ENCODE data around the gene ASXL1.
"Not testable (repeated sequence)": the region's sequence is repeated elsewhere in the genome, so short reads cannot be mapped to it uniquely, and the experiment has no call there.

ASXL1 gene

DNA sequence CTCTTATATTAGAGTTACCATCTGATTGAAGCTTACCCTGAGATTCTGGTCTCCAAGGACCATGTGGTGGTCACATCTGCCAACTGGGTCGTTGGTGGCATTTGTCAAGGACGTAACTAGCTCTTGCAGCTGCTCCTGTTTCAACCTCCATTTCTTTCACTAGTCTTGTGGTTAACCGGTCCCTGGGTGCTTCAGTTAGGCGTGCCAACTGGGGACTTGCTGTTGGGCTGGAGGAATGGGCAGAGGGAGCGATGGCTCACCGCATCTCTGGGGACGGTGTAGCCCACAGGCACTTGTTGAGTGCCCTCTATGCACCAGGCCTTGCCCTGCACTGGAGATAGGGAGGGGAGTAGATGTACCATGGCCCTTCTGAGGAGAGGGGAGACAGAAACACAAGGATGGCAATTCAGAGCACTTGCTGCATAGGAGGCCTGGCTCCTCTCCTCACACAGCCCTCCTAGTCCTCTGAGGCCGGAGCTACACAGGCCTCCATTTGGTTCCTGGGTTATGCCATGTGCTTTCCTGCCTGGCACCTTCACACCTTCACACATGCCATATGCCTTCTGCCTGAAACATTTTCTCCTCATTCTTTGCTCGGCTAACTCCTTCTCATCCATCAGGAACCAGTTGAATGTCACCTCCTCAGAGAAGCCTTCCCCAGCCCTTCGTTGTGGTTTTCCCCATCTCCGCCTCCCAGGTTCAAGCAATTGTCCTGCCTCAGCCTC lies 20.0 kb upstream of the ASXL1 start:
- DNase-seq: no peak

GRCh38 chr20:32338665-32339064 lies 19.5 kb upstream of the ASXL1 start:
- DNase-seq: no peak

GRCh38 chr20:32339116-32339515 lies 19.0 kb upstream of the ASXL1 start:
- no peak for DNase-seq

GRCh38 chr20:32341053-32341452 lies 17.1 kb upstream of the ASXL1 start:
- not testable (repeated sequence) for DNase-seq

DNA sequence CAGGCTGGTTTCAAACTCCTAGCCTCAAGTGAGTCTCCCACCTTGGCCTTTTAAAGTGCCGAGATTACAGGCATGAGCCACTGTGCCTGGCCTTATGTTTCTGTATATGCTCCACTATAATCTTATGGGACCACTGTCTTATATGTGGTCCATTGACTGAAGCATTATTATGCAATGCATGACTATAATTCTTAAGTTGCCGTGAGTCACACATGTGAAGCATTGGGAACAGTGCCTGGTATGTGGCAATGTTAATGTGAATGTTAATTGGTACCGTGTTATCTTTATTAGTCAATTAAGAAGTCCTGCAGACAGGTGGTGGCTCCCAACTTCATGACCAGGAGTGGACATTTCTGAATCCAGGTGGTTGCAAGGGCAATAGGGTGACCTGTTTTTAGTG lies 14.7 kb upstream of the ASXL1 start:
- no peak for DNase-seq

DNA sequence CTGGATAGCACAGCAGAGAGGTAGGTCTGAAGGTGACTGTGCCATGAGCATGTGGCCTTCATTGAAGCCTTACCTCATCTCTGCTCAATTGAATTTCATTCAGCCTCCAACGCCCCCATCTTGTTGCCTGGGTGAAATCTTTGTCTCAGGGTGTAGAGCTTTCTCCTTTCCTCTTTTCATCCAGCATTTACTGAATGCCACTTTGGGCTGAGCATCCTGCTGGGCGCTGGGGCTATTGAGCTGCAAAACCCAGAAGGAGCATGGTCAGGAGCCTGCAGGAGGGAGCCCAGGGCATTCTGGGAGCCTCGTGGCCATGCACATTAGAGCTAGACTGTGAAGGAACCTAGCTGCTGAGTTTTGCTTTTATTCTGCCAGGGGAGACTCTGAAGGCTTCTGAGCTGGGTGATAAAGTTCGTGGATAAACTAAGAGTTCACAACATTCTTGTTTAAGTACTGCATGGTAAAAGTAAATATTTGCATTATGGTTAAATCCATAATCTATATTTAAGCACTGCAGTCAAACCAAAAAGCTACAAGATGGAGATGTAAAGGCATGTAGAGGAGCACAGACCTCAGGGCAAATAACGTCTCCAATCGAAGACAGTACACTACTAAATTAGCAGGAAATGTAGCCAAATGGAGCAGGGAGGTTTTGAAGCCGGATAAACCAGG lies 13.2 kb upstream of the ASXL1 start:
- DNase-seq: no peak

GRCh38 chr20:32348207-32348606 lies 9.9 kb upstream of the ASXL1 start:
- no peak for DNase-seq

DNA sequence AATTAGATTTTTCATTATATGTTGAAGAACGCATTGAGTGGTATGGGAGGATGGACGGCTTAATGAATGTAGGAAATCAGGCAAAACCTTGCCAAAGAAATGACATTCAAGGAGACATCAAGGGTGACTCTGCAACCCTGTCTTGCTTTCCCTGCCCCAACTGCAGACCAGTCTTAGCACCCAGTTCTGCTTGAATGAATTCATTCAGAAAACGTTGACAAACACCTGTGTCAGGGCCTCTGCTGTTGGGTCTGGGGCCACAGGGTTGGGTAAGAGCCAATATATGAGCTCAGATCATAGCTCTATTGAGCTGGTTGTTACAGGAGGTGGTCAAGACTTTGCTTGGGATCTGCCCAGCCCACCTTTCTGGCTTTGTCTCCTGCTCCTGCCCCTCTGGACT lies 7.7 kb upstream of the ASXL1 start:
- no peak for DNase-seq

DNA sequence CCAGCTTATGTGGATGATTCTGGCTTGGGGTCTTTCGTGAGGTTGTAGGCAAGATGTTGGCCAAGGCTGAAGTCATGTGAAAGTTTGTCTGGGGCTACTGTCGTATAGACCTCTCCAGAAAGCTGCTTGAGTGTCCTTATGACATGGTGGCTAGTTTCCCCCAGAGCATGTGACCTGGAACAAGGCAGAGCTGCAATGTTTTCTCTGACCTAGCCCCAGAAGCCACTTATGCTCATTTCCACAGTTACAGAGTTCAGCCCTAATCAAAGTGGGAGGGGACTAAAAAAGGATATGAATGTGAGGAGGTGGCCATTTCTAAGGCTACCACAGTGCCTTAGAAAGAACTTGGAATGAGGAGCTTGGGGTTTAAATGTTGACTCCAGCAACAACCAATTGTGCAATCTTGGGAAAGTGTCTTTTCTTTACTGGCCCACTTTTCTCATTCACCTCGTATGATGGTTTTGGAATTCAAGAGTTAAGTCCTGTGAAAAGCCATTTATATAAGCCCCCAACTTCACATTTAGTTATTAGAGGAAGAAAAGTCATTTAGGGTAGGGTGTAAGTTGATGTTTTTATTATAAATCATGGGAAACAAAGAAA lies 5.9 kb upstream of the ASXL1 start:
- no peak for DNase-seq

- DNase-seq: no peak
Measured at GRCh38 chr20:32353848-32354496, 4.2 kb upstream of the ASXL1 start.

- DNase-seq: no peak
Measured at GRCh38 chr20:32354592-32355416, 3.3 kb upstream of the ASXL1 start.

DNA sequence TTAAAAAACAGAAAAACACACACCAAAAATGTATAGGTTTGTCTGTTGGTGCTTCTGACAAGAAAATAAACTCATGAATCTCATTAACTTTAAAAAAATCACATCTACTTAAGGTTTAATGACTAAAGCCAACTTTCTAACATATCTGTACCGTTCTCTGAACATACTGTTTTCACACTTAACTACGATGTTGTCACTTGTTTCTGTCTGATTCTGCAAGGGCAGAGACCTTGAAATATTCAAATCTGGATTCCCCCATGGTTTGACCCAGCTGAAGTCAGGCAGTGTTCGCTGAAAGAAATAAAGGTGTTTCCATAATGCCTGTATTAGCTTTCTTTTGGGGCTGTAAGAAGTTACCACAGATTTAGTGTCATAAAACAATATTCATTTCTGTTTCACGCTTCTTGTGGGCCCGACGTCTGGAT lies 2.7 kb upstream of the ASXL1 start:
- DNase-seq: no peak

- not testable (repeated sequence) for DNase-seq
Measured at GRCh38 chr20:32355907-32356621, 2.1 kb upstream of the ASXL1 start.

DNA sequence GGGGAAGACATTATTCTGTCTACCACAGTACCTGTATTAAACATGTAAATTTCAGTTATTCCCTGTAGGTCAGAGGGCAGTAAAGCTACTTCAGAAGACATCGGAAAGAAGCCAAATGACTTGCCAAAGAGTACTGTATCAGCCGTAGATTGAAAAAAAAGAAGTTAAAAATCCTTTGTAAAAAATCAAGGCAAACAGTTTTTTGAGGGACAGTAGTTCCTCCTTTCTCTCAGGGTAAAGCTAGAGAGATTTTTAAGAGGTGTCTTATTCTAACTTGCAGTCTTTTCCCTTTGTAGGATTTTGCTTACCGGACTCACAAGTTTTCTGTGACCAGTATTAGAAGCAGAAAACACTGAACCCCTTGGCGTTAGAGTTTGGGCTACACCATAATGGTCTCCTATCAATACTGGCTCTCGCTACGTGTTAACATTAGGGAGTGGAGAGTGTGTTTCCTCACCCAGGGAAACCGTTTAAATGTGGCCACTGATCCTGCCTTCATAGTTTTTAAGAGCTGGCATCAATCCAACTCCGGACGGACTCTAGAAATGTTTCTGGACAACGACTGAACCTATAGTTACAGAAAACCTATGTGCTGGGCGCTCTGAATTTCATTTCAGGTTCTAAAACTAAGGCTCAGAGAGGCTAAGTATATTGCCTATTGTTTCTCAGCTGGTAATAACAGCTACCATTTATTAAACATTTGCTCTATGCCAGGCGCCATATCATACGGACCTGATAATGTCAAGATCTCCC lies 1.3 kb upstream of the ASXL1 start:
- peak; percentile 30 for DNase-seq

- peak; percentile 84 for DNase-seq
Measured at GRCh38 chr20:32357375-32357868, 709 bp upstream of the ASXL1 start.

- no peak for DNase-seq
Measured at GRCh38 chr20:32358632-32358882, 426 bp downstream of the ASXL1 start.

DNA sequence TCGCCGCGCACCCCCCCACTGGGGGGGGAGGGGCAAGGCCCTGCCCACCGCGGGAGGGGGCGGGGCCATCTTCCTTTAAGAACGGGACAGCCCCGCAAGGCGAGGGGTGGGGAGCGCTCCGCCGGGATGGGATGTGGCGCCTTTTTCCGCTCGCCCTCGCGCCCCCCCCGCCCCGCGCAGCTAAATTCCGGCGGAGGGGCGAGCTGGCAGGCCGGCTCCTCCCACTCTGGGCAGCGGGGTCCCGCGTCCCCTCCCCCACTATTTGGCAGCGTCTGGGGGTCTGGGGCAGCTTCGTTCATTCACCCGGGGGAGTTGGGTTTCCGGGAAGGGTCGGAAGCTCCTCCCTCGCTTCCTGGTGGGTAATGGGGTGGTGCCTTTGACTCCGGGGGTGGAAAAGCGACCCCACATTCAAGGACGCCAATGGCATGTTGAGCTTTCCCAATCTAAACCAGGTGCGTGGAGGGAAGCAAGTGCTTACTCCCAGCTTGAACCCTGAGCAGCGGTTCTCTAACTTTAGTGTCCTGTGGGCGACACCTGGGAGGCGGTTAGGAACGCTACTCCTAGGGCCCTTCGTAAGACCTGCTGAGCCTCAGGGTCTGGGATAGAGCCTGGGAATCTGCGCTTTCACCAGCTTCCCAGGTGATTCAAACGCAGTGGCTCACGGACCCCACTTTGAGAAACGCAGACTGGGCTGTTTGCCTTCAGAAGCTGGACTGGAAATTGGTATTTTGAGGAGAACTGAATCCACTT lies 927 bp downstream of the ASXL1 start:
- DNase-seq: peak; percentile 55

- peak; percentile 55 for DNase-seq
Measured at GRCh38 chr20:32359633-32360332, 1.7 kb downstream of the ASXL1 start.

GRCh38 chr20:32360333-32360634 lies 2.2 kb downstream of the ASXL1 start:
- no peak for DNase-seq

DNA sequence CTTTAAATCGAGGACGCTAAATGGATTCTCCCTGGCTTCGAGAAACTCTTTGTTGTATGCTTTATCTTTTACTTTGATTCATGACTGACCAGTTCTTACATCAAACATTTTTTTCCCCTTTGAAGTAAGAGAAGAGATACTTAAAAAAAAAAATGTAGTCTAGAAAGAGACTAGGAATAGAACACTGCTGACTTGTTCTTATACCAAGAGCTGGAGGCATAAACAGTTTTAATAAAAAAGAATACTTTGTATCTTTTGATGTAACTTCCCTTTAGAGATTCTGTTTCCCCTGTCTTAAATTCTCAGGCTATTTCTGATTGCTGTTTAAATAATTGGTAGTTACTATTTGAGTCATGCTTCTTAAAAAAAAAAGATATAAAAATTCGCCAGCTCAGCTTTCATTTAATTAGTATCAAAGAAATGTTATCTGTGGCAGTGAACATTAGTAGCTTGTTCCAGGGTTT lies 4.8 kb downstream of the ASXL1 start:
- no peak for DNase-seq
